AG04450 (cell line): ENCODE results near the gene NMT1. TPM values are rescaled to one million over a fixed set of nuclear protein-coding genes. Genes with fewer than 3 reads are reported as not detected.

Experiments
- CTCF ChIA-PET: fragments of 300-600, 350-600 bp; formaldehyde crosslinking; extraction: SDS; loops from one replicate; lab custom pipeline; 2022; ENCODE audit warnings: antibody characterized with exemption, inconsistent platforms; lab: Charles Lee
- POLR2A ChIA-PET: fragments of 350-600 bp; formaldehyde crosslinking; extraction: SDS; loops from one replicate; lab custom pipeline; 2021; ENCODE audit warnings: antibody characterized with exemption, inconsistent platforms; lab: Yijun Ruan, JAX
- DNase-seq: peaks from one replicate; pipeline ENCODE4 v3.0.0-alpha.2; 2011; ENCODE audit warnings: low read depth, low spot score
- H3K27ac ChIP-seq: one replicate; pipeline ENCODE4 v1.5.1; 2012; ENCODE audit warnings: low read depth, low read length, control low read depth
- H3K27me3 ChIP-seq: one replicate; pipeline ENCODE4 v1.6.0; 2012; ENCODE audit warnings: low read length; ENCODE audit not compliant: control insufficient read depth, insufficient read depth
- H3K4me3 ChIP-seq: 2 replicates; pipeline ENCODE4 v1.5.1; 2011; ENCODE audit warnings: mild to moderate bottlenecking, low read depth, low read length, control low read depth
- H3K9me3 ChIP-seq: 2 replicates; pipeline ENCODE4 v1.5.1; 2012; ENCODE audit warnings: low read length; ENCODE audit not compliant: control insufficient read depth, insufficient read depth
- polyA plus RNA-seq: library from polyadenylated mRNA; depleted of rRNA; stranded (reverse); fragments of >200 nt; gene quantifications from 2 replicates; pipeline ENCODE4 v1.2.3, GENCODE V29; 2011
- TF ChIP-seq, protein P1 (sequence below): IDR thresholded peaks from 2 replicates; pipeline ENCODE4 v1.5.1; 2011; ENCODE audit warnings: low read depth, low read length, control low read depth, inconsistent platforms

Gene NMT1
- polyA plus RNA-seq, 1 experiment: 63.6 TPM

DNA sequence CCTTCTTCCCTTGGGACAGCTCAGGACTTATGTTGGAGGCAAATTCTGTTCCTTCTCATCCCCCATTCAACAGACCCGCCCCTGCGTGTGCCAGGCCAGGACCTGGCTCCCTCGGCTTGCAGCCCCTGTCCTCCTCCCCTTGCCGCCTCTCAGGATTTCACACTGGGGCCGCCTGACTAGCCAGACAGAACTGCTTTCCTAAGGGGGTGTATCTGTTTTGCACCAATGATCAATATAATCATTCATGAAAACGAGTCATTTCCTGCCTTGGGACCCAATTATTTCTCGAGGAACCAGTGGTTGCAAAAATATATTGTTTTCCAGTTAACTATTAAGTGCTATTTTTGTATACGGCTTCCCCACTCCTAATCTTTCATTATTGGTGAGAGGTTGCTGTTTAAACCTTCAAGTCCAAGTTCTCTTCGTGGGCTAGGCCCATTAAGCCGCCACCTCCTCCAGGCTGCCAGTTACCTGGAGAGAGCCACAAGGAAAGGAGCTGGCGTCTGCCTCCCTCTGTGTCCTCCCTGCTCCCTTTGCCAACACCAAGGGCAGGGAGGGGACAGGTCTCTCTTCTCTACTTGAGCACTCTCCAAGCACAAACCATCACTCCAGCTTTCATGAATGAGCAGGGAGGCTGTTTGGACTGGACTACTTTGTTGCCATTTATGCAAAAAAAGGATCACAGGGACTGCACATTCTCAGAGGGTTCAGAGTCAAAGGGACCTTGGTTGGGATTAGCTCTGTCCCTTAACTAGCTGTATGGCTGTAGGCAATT, 18.6 kb upstream of the NMT1 start:
- Histone ChIP-seq H3K4me3 (no peak overlapping the region), H3K9me3 (no peaks in the 10 kb centered on the region), H3K27me3 (no peaks in the 10 kb centered on the region), H3K27ac (no peak overlapping the region)
- TF ChIP-seq, protein P1, sequence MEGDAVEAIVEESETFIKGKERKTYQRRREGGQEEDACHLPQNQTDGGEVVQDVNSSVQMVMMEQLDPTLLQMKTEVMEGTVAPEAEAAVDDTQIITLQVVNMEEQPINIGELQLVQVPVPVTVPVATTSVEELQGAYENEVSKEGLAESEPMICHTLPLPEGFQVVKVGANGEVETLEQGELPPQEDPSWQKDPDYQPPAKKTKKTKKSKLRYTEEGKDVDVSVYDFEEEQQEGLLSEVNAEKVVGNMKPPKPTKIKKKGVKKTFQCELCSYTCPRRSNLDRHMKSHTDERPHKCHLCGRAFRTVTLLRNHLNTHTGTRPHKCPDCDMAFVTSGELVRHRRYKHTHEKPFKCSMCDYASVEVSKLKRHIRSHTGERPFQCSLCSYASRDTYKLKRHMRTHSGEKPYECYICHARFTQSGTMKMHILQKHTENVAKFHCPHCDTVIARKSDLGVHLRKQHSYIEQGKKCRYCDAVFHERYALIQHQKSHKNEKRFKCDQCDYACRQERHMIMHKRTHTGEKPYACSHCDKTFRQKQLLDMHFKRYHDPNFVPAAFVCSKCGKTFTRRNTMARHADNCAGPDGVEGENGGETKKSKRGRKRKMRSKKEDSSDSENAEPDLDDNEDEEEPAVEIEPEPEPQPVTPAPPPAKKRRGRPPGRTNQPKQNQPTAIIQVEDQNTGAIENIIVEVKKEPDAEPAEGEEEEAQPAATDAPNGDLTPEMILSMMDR: no peak
- no peak for DNase-seq
- ChIA-PET CTCF (interaction anchor here (0.7 to 0.8 kb wide), 2 partner anchors 93 to 122 kb away, joined by 3 read pairs; partner anchors contain the start of gene ACBD4), POLR2A (no interaction called here)

DNA sequence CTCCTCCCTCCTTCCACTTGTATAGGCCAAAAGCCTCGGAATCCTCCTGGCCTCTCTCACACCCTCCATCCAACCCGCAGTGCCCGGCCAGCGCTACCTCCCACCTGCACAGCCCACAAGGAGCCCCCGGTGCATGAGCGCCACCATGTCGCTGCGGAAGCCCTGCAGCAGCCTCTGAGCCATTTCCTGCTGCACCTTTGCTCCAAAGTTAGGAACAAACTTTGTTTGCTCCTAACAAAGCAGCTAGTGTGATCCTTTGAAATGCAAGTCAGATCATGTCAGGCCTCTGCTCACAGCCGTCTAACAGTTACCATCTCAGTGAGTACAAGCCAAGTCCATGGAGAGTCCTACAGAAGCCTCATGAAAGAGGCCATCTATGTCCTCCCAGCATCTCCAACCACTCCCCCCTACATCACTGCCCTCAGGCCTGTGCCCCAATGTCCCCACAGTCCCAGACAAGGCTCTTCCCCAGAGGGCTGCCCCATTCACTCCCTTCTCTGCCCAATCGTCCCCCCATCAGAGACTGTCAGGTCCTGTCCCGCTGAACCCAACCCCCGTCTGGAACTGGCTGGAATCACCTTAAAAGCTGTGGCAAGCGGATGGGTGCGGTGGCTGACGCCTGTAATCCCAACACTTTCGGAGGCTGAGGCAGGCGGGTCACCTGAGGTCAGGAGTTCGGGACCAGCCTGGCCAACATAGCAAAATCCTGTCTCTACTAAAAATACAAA, 17.1 kb upstream of the NMT1 start:
- POLR2A ChIA-PET: no interaction called here
- H3K27me3 ChIP-seq: no peaks in the 10 kb centered on the region
- no peak overlapping the region for H3K27ac ChIP-seq
- no peaks in the 10 kb centered on the region for H3K9me3 ChIP-seq
- CTCF ChIA-PET: interaction anchor here (1.3 kb wide), 1 partner anchor 22 kb away, joined by 4 read pairs; no protein-coding TSS in a partner anchor
- no peak overlapping the region for H3K4me3 ChIP-seq
- TF ChIP-seq, protein P1: no peak
- no peak for DNase-seq

DNA sequence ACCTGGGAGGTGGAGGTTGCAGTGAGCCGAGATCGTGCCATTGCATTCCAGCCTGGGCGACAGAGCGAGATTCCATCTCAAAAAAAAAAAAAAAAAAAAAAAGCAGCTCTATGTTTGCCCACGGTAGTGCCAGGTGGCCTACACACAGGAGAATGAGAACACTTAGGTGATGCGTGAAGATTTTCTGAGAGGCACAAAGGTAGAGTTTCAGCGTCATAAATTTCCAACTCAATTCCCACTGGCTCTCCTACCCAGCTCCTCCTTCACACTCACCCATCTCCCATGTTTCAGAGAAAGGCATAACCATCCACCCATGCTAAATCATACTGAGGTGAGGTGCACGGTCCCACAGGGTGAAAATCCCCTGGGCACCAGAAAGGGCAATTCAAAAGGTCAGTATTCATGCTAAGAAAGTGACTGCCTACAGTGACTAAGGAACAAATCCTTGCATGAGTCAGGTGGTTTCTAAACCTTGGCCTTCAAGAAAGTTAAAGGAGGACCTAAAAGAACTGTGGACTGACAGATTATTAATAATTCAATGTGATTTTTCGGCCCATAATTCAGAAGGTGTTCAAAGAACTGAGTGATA, 14.5 kb upstream of the NMT1 start:
- TF ChIP-seq, protein P1: no peak
- Histone ChIP-seq H3K4me3 (no peak overlapping the region), H3K27ac (peak overlapping the region; percentile 31), H3K9me3 (no peaks in the 10 kb centered on the region), H3K27me3 (no peaks in the 10 kb centered on the region)
- POLR2A ChIA-PET: interaction anchor here (0.6 to 0.9 kb wide), 2 partner anchors 15 to 34 kb away, joined by 4 to 7 read pairs; no protein-coding TSS in a partner anchor
- DNase-seq: no peak
- CTCF ChIA-PET: interaction anchor here (0.8 to 1.8 kb wide), 3 partner anchors 49 to 126 kb away, joined by 3 to 12 read pairs (median 5); partner anchors contain the start of gene ACBD4

DNA sequence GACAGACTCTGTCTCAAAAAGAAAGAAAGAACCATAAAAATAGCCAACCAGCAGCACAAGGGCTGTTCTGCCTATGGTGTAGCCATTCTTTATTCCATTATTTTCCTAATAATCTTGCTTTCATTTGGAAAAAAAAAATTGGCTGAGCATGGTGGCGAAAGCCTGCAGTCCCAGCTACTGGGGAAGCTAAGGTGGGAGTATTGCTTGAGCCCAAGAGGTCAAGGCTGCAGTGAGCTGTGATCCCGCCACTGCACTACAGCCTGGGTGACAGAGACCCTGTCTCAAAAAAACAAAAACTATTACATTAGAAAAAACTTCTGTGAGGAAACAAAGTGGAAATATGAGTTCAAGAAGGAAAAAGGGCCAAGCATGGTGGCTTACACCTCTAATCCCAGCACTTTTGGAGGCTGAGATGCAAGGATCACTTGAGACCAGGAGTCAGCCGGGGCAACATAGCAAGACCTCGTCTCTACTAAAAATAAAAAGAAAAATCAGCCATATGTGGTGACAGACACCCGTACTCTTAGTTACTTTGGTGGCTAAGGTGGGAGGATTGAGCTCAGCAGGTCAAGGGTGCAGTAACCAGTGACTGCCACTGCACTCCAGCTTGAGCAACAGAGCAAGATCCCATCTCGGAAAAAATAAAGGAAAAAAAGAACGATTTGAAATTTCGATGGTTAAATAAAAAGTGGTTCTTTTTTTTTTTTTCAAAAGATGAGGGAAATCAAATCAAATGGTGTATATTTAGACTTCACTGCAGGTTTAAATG, 12.1 kb upstream of the NMT1 start:
- Histone ChIP-seq H3K9me3 (no peaks in the 10 kb centered on the region), H3K27ac (no peak overlapping the region), H3K27me3 (no peaks in the 10 kb centered on the region), H3K4me3 (no peak overlapping the region)
- ChIA-PET CTCF (interaction anchor here (0.7 to 2.6 kb wide), 9 partner anchors 8 to 1056 kb away, joined by 3 to 19 read pairs (median 4); partner anchors contain the start of gene ACBD4), POLR2A (interaction anchor here (0.7 to 2.5 kb wide), 4 partner anchors 12 to 204 kb away, joined by 3 to 11 read pairs (median 8); partner anchors contain the start of gene NMT1)
- TF ChIP-seq, protein P1: peak; percentile 44
- no peak for DNase-seq
